PC-9 (cell line): ENCODE data around the gene NMNAT2. TPM values are rescaled to one million over a fixed set of nuclear protein-coding genes. Genes with fewer than 3 reads are reported as not detected.

Source experiments
- BruUV-seq: library from RNA; stranded (reverse); fragments of 400-500 nt; replicated peaks from 2 replicates; lab custom pipeline; 2021; lab: Mats Ljungman, UMichigan
- CTCF ChIA-PET: fragments of 300-600 bp; sonication (Branson Sonifier 250); formaldehyde crosslinking; loops from one replicate; lab custom pipeline; 2022; ENCODE audit warnings: antibody characterized with exemption; lab: Charles Lee
- POLR2A ChIA-PET: fragments of 300-600 bp; sonication (Branson Sonifier 250); formaldehyde crosslinking; loops from one replicate; lab custom pipeline; 2022; ENCODE audit warnings: antibody characterized with exemption; ENCODE audit not compliant: unreplicated experiment; lab: Charles Lee
- DNase-seq, 2 experiments: peaks; one replicate each; pipeline versions ENCODE4 v3.0.0 to v3.0.0-alpha.2; 2015 to 2022; ENCODE audit warnings: mixed read lengths in 1 of 2
- H2AFZ ChIP-seq: fragments of 200-600 bp; sonication (generic); 2 replicates; pipeline ENCODE4 v1.8.1; 2017; ENCODE audit warnings: antibody characterized with exemption
- H3F3A ChIP-seq: fragments of 200-600 bp; sonication (generic); 2 replicates; pipeline ENCODE4 v1.8.1; 2017; ENCODE audit warnings: antibody characterized with exemption, mild to moderate bottlenecking, low read depth; ENCODE audit not compliant: insufficient read depth
- H3K27ac ChIP-seq: fragments of 200-600 bp; sonication (generic); 2 replicates; pipeline ENCODE4 v1.6.1; 2016; ENCODE audit warnings: mixed run types
- H3K27me3 ChIP-seq: fragments of 200-600 bp; sonication (generic); 2 replicates; pipeline ENCODE4 v1.6.1; 2016; ENCODE audit warnings: low read depth, mixed run types; ENCODE audit not compliant: insufficient read depth
- H3K36me3 ChIP-seq: fragments of 200-600 bp; sonication (generic); 2 replicates; pipeline ENCODE4 v1.6.1; 2016; ENCODE audit warnings: low read depth, mixed run types
- H3K4me1 ChIP-seq: fragments of 200-600 bp; sonication (generic); replicated peaks from 2 replicates; pipeline ENCODE4 v1.6.1; 2016; ENCODE audit warnings: mixed run types; ENCODE audit not compliant: insufficient read depth
- H3K4me2 ChIP-seq: fragments of 200-600 bp; sonication (generic); 2 replicates; pipeline ENCODE4 v1.6.1; 2017; ENCODE audit warnings: mixed run types
- H3K4me3 ChIP-seq: fragments of 200-600 bp; sonication (generic); 2 replicates; pipeline ENCODE4 v1.6.1; 2016; ENCODE audit warnings: mixed run types
- H3K79me2 ChIP-seq: fragments of 200-600 bp; sonication (generic); 2 replicates; pipeline ENCODE4 v1.6.1; 2017; ENCODE audit warnings: low read depth, mixed run types
- H3K9me2 ChIP-seq: fragments of 200-600 bp; sonication (generic); 2 replicates; pipeline ENCODE4 v1.8.1; 2017; ENCODE audit warnings: mild to moderate bottlenecking; ENCODE audit not compliant: insufficient read depth
- H3K9me3 ChIP-seq: fragments of 200-600 bp; sonication (generic); 2 replicates; pipeline ENCODE4 v1.8.1; 2016; ENCODE audit warnings: low read depth; ENCODE audit not compliant: insufficient read depth
- H4K20me1 ChIP-seq: fragments of 200-600 bp; sonication (generic); 2 replicates; pipeline ENCODE4 v1.8.1; 2017; ENCODE audit not compliant: insufficient read depth
- CTCF ChIP-seq: fragments of 200-600 bp; sonication (generic); conservative IDR thresholded peaks from 2 replicates; pipeline ENCODE4 v1.6.1; 2017; ENCODE audit warnings: mixed run types, antibody characterized with exemption, mild to moderate bottlenecking, moderate library complexity
- EZH2 ChIP-seq: fragments of 200-600 bp; sonication (generic); IDR thresholded peaks from 2 replicates; pipeline ENCODE4 v1.8.0; 2017; ENCODE audit warnings: antibody characterized with exemption, low read depth
- intact Hi-C: fragments of 100-400 bp; cut with micrococcal nuclease; formaldehyde crosslinking; loops from one replicate; pipeline ENCODE4 v1.10.0; 2022; ENCODE audit not compliant: unreplicated experiment
- total RNA-seq: library from RNA; stranded (reverse); gene quantifications from 2 replicates; pipeline ENCODE4 v1.2.3, GENCODE V29; 2021

NMNAT2 gene
- total RNA-seq, 1 experiment from 2014 or later, result 29.2 TPM

DNA sequence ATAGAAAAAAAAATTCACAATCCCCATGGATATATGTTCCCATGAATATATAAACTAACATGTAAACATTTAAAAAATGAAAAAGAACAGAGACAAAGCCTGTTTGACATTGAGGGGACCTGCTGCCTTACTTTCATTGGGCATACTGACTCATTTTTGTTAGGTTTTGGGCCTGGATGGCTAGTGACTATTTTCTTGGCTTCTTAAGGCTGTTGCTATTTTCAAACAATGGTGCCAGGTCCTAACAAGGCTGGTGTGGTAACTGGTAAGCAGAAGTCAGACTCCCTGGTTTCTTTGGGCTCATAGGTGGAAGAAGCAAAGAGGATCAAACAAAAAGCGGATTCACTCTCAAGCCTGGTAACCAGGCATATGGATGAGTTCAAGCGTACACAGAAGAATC is 181.1 kb downstream of the NMNAT2 start:
- no peak overlapping the region for H3K27ac ChIP-seq
- peaks cover 48% of the 10 kb centered on the region for H3F3A ChIP-seq
- H3K4me3 ChIP-seq, result no peak overlapping the region
- no peak for DNase-seq
- no peak overlapping the region for H3K4me2 ChIP-seq
- no peak overlapping the region for H2AFZ ChIP-seq
- intact Hi-C loops, result no loop called here
- no peaks in the 10 kb centered on the region for H3K9me3 ChIP-seq
- peaks cover 37% of the 10 kb centered on the region for H3K36me3 ChIP-seq
- H3K9me2 ChIP-seq, result no peaks in the 10 kb centered on the region
- H3K27me3 ChIP-seq, result no peaks in the 10 kb centered on the region
- ChIA-PET POLR2A (no interaction called here), CTCF (no interaction called here)
- no TSS peak for BruUV-seq
- TF ChIP-seq EZH2 (no peak), CTCF (no peak)
- H3K79me2 ChIP-seq, result no peaks in the 10 kb centered on the region
- no peaks in the 10 kb centered on the region for H4K20me1 ChIP-seq
- peaks cover 34% of the 10 kb centered on the region for H3K4me1 ChIP-seq

GRCh38 chr1:183236158-183236725 is 181.9 kb downstream of the NMNAT2 start:
- no peaks in the 10 kb centered on the region for H4K20me1 ChIP-seq
- intact Hi-C loops, result no loop called here
- no peak overlapping the region for H3K4me2 ChIP-seq
- H3K27ac ChIP-seq, result peak overlapping the region; percentile 92
- H3K4me1 ChIP-seq, result peaks cover 34% of the 10 kb centered on the region
- no peaks in the 10 kb centered on the region for H3K9me3 ChIP-seq
- TF ChIP-seq EZH2 (no peak), CTCF (no peak)
- DNase-seq, result no peak
- no peak overlapping the region for H2AFZ ChIP-seq
- peaks cover 54% of the 10 kb centered on the region for H3F3A ChIP-seq
- POLR2A ChIA-PET, result no interaction called here
- no peak overlapping the region for H3K4me3 ChIP-seq
- no peaks in the 10 kb centered on the region for H3K27me3 ChIP-seq
- H3K9me2 ChIP-seq, result no peaks in the 10 kb centered on the region
- peaks cover 46% of the 10 kb centered on the region for H3K36me3 ChIP-seq
- BruUV-seq, result no TSS peak
- H3K79me2 ChIP-seq, result no peaks in the 10 kb centered on the region
- CTCF ChIA-PET, result no interaction called here

DNA sequence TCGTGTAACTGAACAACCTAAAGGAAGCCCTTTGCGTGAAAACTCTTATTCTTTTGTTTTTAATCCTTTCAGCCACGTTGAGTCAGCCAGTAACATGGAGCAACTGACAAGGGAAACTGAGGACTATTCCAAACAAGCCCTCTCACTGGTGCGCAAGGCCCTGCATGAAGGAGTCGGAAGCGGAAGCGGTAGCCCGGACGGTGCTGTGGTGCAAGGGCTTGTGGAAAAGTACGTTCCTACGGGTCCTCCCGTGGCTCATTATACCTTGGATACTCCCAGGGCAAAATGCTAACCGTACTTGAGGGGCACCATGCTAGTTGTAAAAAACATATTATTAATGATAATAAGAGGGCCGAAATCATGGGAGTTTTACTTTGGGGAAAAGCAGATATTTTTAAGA is 182.7 kb downstream of the NMNAT2 start:
- no TSS peak for BruUV-seq
- no peaks in the 10 kb centered on the region for H3K79me2 ChIP-seq
- no peaks in the 10 kb centered on the region for H3K9me2 ChIP-seq
- H3K4me3 ChIP-seq, result peak overlapping the region; percentile 45; the same call in 1 of the 2 replicates
- peaks cover 53% of the 10 kb centered on the region for H3K36me3 ChIP-seq
- no peak overlapping the region for H2AFZ ChIP-seq
- peaks cover 38% of the 10 kb centered on the region for H3K4me1 ChIP-seq
- no peak for DNase-seq
- H3K27ac ChIP-seq, result peak overlapping the region; percentile 92
- H3K4me2 ChIP-seq, result peak overlapping the region; percentile 78
- TF ChIP-seq EZH2, result no peak
- TF ChIP-seq CTCF, result no peak
- intact Hi-C loops, result loop anchor here (2.0 kb wide), 4 partner anchors 49 to 387 kb away; partner anchors contain the start of gene LAMC2
- H3K9me3 ChIP-seq, result no peaks in the 10 kb centered on the region
- H4K20me1 ChIP-seq, result no peaks in the 10 kb centered on the region
- H3F3A ChIP-seq, result peaks cover 51% of the 10 kb centered on the region
- no peaks in the 10 kb centered on the region for H3K27me3 ChIP-seq
- POLR2A ChIA-PET, result interaction anchor here (0.5 to 1.1 kb wide), 2 partner anchors 44 to 107 kb away, joined by 7 to 12 read pairs; no protein-coding TSS in a partner anchor
- CTCF ChIA-PET, result interaction anchor here (0.8 to 1.5 kb wide), 8 partner anchors 41 to 393 kb away, joined by 3 to 9 read pairs (median 3); no protein-coding TSS in a partner anchor
